Upper lobe of right lung (tissue), 1 donor: ENCODE measurements around the gene FILIP1L. TPM values are rescaled to one million over a fixed set of nuclear protein-coding genes. Genes with fewer than 3 reads are reported as not detected.

Experiments used
- ATAC-seq: fragments of 200-7000 bp; cut with Tn5 transposase; one replicate; pipeline ENCODE4 v1.9.1; 2020; ENCODE audit warnings: mild to moderate bottlenecking, moderate library complexity
- DNase-seq: peaks from one replicate; pipeline ENCODE4 v3.0.0-alpha.2; 2020
- H3K27ac ChIP-seq: fragments of 200-600 bp; one replicate; pipeline ENCODE4 v1.8.0; 2022
- H3K27me3 ChIP-seq: fragments of 200-600 bp; one replicate; pipeline ENCODE4 v1.8.0; 2022; ENCODE audit warnings: mild to moderate bottlenecking
- H3K36me3 ChIP-seq: fragments of 200-600 bp; one replicate; pipeline ENCODE4 v1.8.0; 2022
- H3K4me1 ChIP-seq: fragments of 200-600 bp; one replicate; pipeline ENCODE4 v1.8.0; 2022
- H3K4me3 ChIP-seq: fragments of 200-600 bp; one replicate; pipeline ENCODE4 v1.8.0; 2022; ENCODE audit warnings: mild to moderate bottlenecking
- H3K9me3 ChIP-seq: fragments of 200-600 bp; one replicate; pipeline ENCODE4 v1.8.0; 2022
- intact Hi-C: fragments of 100-400 bp; cut with DNase I; formaldehyde crosslinking; loops from one replicate; pipeline ENCODE4 v1.11.0; 2022
- total RNA-seq: library from RNA; stranded (reverse); fragmentation: NEBNext Ultra II Directional; extraction: Animal tissue kit (Norgen Biotek cat#: 25700); gene quantifications from one replicate; pipeline ENCODE4 v1.2.1, GENCODE V29; 2021
- TF ChIP-seq, protein P1 (sequence below): fragments of 200-600 bp; IDR thresholded peaks from one replicate; pipeline ENCODE4 v1.8.0; 2022; ENCODE audit warnings: antibody characterized with exemption
- donor health status: DM: no; HTN: yes; CAD: no; lungs with severe emphysema.

FILIP1L gene
- total RNA-seq, 1 donor from 2014 or later, result 43.2 TPM

DNA sequence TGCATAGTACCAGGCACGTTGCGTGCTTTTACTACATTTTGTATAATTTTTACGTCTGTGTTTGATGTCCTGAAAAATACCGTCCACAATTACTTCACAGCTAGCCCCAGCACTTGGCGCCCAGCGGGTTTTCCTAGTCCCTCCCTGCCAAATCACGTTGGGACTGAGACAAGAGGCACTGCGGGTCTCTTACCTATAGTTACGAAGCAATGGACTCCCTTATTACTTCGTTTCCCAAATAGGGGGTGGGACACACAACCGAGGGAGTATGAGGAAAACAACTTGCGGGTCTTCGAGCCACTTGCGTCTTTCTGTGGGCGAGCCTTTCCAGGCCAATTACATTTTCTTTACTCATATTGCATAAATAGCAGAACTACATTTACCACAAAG is 297.3 kb downstream of the FILIP1L start:
- DNase-seq (no peak), ATAC-seq (no peak)
- H3K36me3 ChIP-seq, result no peaks in the 10 kb centered on the region
- intact Hi-C loops, result no loop called here
- TF ChIP-seq, protein P1, sequence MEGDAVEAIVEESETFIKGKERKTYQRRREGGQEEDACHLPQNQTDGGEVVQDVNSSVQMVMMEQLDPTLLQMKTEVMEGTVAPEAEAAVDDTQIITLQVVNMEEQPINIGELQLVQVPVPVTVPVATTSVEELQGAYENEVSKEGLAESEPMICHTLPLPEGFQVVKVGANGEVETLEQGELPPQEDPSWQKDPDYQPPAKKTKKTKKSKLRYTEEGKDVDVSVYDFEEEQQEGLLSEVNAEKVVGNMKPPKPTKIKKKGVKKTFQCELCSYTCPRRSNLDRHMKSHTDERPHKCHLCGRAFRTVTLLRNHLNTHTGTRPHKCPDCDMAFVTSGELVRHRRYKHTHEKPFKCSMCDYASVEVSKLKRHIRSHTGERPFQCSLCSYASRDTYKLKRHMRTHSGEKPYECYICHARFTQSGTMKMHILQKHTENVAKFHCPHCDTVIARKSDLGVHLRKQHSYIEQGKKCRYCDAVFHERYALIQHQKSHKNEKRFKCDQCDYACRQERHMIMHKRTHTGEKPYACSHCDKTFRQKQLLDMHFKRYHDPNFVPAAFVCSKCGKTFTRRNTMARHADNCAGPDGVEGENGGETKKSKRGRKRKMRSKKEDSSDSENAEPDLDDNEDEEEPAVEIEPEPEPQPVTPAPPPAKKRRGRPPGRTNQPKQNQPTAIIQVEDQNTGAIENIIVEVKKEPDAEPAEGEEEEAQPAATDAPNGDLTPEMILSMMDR, result no peak
- peaks cover 12% of the 10 kb centered on the region for H3K4me1 ChIP-seq
- peak overlapping the region; percentile 89 for H3K27ac ChIP-seq
- no peaks in the 10 kb centered on the region for H3K9me3 ChIP-seq
- peak overlapping the region; percentile 72 for H3K4me3 ChIP-seq
- H3K27me3 ChIP-seq, result no peaks in the 10 kb centered on the region

DNA sequence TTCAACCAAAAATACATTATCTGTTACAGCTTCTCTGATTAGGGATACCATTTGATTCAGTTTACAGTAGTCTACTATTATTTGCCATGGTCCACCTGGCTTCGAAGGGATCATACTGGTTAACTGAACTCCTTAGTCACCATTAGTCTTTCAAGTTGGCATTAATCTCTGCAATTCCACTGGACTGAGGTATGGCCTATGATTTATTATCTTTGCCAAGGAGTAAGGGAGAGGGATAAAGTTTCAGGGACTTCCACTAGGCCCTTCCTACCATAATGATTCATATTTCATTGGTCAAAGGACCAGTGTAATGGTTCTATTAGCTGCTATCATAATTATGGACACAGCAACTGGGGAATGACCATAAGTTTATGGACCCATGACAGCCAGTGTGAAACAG is 303.9 kb downstream of the FILIP1L start:
- no peak overlapping the region for H3K4me3 ChIP-seq
- H3K36me3 ChIP-seq, result no peaks in the 10 kb centered on the region
- TF ChIP-seq, protein P1, result no peak
- peaks cover under 1% of the 10 kb centered on the region for H3K9me3 ChIP-seq
- intact Hi-C loops, result no loop called here
- H3K4me1 ChIP-seq, result no peaks in the 10 kb centered on the region
- no peak overlapping the region for H3K27ac ChIP-seq
- ATAC-seq (no peak), DNase-seq (no peak)
- H3K27me3 ChIP-seq, result no peaks in the 10 kb centered on the region

DNA sequence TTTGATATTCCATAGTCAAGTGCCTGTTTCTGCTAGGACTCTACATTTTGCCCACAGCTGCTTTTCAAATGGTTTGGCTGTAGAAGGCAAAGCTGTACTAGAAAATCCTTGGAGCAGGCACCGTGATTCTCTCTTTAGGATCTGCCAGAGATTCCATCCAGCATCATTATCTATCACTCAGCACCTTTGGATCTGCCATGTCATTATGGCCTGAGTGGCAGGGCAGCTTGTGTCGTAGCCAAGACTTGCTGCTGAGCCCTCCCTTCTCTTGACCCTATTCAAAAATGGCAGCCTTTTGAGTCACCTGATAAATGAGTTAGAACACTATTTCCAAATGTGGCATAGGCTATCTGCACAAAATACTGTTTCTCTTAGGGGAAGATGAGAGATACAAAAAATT is 304.7 kb downstream of the FILIP1L start:
- Histone ChIP-seq H3K27ac (no peak overlapping the region), H3K4me1 (no peaks in the 10 kb centered on the region), H3K4me3 (no peak overlapping the region), H3K36me3 (no peaks in the 10 kb centered on the region), H3K9me3 (peaks cover 4% of the 10 kb centered on the region), H3K27me3 (no peaks in the 10 kb centered on the region)
- TF ChIP-seq, protein P1, result no peak
- ATAC-seq, result no peak
- DNase-seq, result no peak
- intact Hi-C loops, result no loop called here

DNA sequence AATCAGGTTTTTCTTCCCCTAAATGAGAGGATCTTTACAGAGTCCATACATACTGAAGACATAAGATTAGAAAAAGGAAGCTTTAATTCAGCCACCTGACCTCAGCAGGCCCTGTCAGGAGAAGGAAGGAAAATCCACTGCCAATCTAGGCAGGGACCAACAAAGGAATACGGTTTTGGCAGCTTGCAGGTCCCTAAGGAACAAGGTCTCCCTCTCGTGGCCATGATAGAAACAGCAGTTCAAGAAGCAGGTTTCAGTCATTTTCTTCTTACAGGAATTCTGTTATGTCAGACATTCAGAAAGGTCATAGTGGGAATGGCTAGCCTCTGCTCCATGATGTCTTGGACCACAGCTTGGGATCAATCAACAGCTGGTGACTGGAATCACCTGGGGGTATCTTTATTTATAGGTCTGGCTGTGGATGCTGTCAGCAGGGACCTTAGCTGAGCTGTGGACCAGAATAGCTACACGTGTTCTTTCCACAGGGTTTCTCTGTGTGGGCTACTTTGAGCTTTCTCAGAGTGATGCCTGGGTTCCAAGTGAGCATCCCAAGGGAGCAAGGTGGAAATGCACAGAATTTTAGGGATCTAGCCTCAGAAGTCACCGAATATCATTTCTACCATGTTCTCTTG is 306.0 kb downstream of the FILIP1L start:
- intact Hi-C loops, result no loop called here
- DNase-seq (no peak), ATAC-seq (peak; percentile 88)

DNA sequence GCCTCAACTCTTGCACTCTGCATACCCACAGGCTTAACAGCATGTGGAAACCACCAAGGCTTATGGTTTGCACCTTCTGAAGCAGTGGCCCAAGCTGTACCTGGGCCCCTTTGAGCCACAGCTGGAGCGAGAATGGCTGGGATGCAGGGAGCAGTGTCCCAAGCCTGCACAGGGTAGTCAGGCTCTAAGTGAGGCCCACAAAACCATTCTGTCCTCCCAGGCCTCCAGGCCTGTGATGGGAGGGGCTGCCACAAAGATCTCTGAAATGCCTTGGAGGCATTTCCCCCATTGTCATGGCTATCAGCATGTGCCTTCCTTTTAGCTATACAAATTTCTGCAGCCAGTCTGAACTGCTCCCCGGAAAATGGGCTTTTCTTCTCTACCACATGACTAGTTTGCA is 309.1 kb downstream of the FILIP1L start:
- Histone ChIP-seq H3K4me1 (no peaks in the 10 kb centered on the region), H3K36me3 (no peaks in the 10 kb centered on the region), H3K4me3 (no peak overlapping the region), H3K27me3 (no peaks in the 10 kb centered on the region), H3K27ac (no peak overlapping the region), H3K9me3 (peaks cover 4% of the 10 kb centered on the region)
- DNase-seq (no peak), ATAC-seq (no peak)
- TF ChIP-seq, protein P1, result no peak
- intact Hi-C loops, result no loop called here

More for the DNA sequence above, 306.0 kb downstream of the FILIP1L start:
- H3K4me3 ChIP-seq, result no peak overlapping the region
- TF ChIP-seq, protein P1, result peak; percentile 82
- no peaks in the 10 kb centered on the region for H3K36me3 ChIP-seq
- peaks cover 4% of the 10 kb centered on the region for H3K9me3 ChIP-seq
- no peaks in the 10 kb centered on the region for H3K27me3 ChIP-seq
- H3K27ac ChIP-seq, result no peak overlapping the region
- no peaks in the 10 kb centered on the region for H3K4me1 ChIP-seq

DNA sequence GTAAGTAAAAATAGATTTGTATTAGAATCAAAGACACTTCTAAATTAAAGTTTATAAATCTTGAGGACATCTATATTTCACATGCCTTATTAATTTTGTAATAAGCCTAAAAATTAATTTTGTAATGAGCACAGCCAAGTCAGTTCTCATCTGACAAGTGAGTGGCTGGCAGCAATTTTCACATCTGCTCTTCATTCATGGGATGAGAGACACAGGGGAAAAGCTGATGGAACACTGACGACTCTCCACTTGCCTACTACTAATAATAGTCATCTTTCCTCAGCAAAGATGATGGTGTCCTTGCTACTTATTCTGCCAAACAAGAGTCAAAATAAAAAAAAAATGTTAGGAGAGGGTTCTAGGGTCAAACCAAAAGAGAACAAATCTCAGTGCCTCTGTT is 311.0 kb downstream of the FILIP1L start:
- H3K4me1 ChIP-seq, result no peaks in the 10 kb centered on the region
- TF ChIP-seq, protein P1, result no peak
- H3K27ac ChIP-seq, result no peak overlapping the region
- H3K36me3 ChIP-seq, result no peaks in the 10 kb centered on the region
- H3K9me3 ChIP-seq, result peaks cover 4% of the 10 kb centered on the region
- ATAC-seq (no peak), DNase-seq (no peak)
- no peaks in the 10 kb centered on the region for H3K27me3 ChIP-seq
- no peak overlapping the region for H3K4me3 ChIP-seq
- intact Hi-C loops, result no loop called here
